ENCODE data around the gene MYOZ2. TPM values are rescaled to one million over a fixed set of nuclear protein-coding genes. Genes with fewer than 3 reads are reported as not detected.
"Not testable (repeated sequence)": the region's sequence is repeated elsewhere in the genome, so short reads cannot be mapped to it uniquely, and the experiment has no call there.

The MYOZ2 gene
- polyA plus RNA-seq, 1 donor from 2014 or later = not detected

GRCh38 chr4:119113033-119113655 is 22.5 kb upstream of the MYOZ2 start:
- Mint-ChIP-seq H3K36me3 (no peaks in the 10 kb centered on the region), H3K27me3 (peaks cover 6% of the 10 kb centered on the region), H3K9me3 (peaks cover 0 to 1% (median 0%) of the 10 kb centered on the region in 3 donors), H3K27ac (no peak overlapping the region), H3K4me3 (no peak overlapping the region), H3K4me1 (no peaks in the 10 kb centered on the region)

GRCh38 chr4:119116021-119116420 is 19.6 kb upstream of the MYOZ2 start:
- Mint-ChIP-seq H3K9me3 (peaks cover 0 to 1% (median 0%) of the 10 kb centered on the region in 3 donors), H3K27me3 (peaks cover 6% of the 10 kb centered on the region), H3K36me3 (no peaks in the 10 kb centered on the region), H3K27ac (no peak overlapping the region), H3K4me1 (no peaks in the 10 kb centered on the region), H3K4me3 (no peak overlapping the region)

DNA sequence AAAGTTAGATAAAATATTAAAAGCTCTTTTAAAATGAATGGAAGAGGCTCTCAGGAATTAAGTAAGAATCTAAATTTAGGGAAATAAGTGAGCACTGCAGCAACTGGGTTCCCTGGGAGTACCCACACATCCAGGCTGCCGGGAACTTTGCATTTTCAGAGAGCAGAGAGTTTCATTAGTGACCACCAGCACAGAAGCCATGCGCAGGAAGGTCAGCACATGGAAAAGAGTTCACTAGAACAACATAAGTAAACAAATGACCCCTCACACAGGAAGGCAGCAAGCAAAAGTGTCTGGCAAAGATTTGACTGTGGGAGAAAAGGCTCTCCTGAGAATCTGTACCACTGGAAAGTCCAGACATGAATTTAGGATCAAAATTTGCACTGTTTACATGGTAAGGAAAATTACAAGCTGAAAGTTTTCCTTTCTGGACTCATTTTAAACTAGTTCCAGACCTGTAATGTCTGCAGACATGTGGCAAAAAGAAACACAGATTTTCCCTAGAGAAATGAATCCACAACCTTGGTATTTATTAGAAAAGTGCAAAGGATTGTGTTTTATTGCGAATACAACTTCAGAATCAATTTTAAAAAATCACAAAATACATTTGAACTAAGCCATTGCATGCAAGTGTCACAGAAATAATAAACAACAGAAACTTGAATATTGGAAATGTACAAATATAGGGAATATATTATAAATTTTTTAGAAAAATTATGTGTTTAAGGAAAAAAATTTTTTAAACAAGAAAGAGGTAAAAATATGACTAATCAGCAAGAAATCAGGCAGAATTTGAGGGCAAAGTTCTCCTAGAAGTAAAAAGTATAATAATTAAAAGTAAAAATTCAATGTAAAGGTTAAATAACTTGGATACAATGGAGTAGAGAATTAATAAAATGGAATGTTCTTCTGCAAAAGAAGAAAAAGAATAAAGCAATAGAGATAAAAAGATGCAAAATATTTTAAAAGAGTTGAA is 18.4 kb upstream of the MYOZ2 start:
- no peak overlapping the region for H3K27ac Mint-ChIP-seq
- H3K36me3 Mint-ChIP-seq = no peaks in the 10 kb centered on the region

DNA sequence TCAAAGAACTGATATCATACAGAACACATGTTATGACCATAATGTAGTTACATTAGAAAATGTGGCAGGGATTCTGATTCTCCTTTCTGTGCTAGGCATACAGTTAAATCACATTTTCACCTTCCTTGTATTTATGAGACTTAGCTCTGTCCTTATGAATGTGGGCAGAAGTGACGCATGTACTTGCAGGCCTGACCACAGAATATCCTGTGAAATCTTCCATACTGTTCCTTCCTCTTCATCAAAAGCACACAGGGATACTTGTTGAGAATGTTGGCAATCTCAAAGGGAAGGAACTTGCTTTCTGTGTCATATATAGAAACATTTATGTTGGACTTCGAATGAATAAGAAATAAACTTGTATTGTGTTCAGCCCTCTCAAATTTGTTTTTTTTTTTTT is 17.2 kb upstream of the MYOZ2 start:
- H3K4me3 Mint-ChIP-seq = no peak overlapping the region

More for the DNA sequence above, 18.4 kb upstream of the MYOZ2 start:
- Mint-ChIP-seq H3K4me1 (no peaks in the 10 kb centered on the region), H3K4me3 (no peak overlapping the region), H3K27me3 (peaks cover 6% of the 10 kb centered on the region), H3K9me3 (peaks cover 0 to 1% (median 0%) of the 10 kb centered on the region in 3 donors)

DNA sequence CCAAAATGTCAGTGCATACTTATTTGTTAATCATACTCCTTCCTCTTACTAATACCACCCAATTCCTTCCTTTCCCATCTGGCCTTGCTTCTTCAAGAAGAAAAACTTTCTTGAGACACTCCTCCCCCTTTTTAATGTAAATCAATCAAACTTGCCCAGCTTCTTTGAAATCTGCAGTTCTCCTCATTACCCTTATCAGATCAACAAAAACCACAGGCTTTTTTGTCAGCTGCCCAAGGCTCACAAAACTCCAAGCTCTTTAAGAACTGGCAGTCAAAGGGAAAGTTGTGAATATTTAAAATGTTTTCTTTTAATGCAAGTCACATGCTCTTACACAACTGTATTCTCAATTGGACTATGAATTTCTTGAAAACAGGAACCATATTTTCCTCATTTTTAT is 11.3 kb upstream of the MYOZ2 start:
- H3K27ac Mint-ChIP-seq = no peak overlapping the region
- H3K36me3 Mint-ChIP-seq = no peaks in the 10 kb centered on the region

More for the DNA sequence above, 17.2 kb upstream of the MYOZ2 start:
- Mint-ChIP-seq H3K27ac (no peak overlapping the region), H3K27me3 (peaks cover 3% of the 10 kb centered on the region), H3K9me3 (peaks cover 0 to 1% (median 0%) of the 10 kb centered on the region in 3 donors), H3K36me3 (no peaks in the 10 kb centered on the region), H3K4me1 (no peaks in the 10 kb centered on the region)

DNA sequence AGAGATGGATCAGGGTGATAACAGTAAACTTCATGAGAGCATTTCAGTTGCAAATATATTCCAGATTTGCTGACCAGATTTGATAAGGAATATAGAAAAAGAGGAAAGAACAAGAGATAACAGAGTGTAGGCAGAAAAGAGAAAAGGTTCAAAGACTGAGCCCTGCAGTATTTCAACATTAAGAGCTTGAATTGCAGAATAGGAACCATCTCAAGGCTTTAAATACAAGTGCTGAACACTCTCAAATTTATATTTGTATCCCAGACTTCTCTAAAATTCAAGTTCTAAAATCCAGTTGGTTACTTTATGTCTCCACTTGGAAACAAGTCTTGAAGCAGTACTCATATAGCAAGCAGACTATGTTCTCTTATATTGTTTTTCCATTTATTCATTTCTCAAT is 9.7 kb upstream of the MYOZ2 start:
- H3K27me3 Mint-ChIP-seq = no peaks in the 10 kb centered on the region
- H3K27ac Mint-ChIP-seq = no peak overlapping the region
- H3K4me1 Mint-ChIP-seq = peaks cover 0 to 2% (median 0%) of the 10 kb centered on the region in 3 donors
- no peak overlapping the region for H3K4me3 Mint-ChIP-seq
- no peaks in the 10 kb centered on the region for H3K36me3 Mint-ChIP-seq
- no peaks in the 10 kb centered on the region for H3K9me3 Mint-ChIP-seq

More for the DNA sequence above, 11.3 kb upstream of the MYOZ2 start:
- Mint-ChIP-seq H3K4me1 (peaks cover 0 to 2% (median 0%) of the 10 kb centered on the region in 3 donors), H3K4me3 (no peak overlapping the region), H3K27me3 (no peaks in the 10 kb centered on the region), H3K9me3 (no peaks in the 10 kb centered on the region)

- no peak overlapping the region for H3K27ac Mint-ChIP-seq
- H3K27me3 Mint-ChIP-seq = peaks cover 2% of the 10 kb centered on the region
- H3K4me1 Mint-ChIP-seq = peaks cover 0 to 2% (median 0%) of the 10 kb centered on the region in 3 donors
- H3K9me3 Mint-ChIP-seq = no peaks in the 10 kb centered on the region
- H3K36me3 Mint-ChIP-seq = no peaks in the 10 kb centered on the region
- no peak overlapping the region for H3K4me3 Mint-ChIP-seq
Measured at GRCh38 chr4:119128148-119128547, 7.5 kb upstream of the MYOZ2 start.

GRCh38 chr4:119130365-119131065 is 5.1 kb upstream of the MYOZ2 start:
- Mint-ChIP-seq H3K4me1 (no peaks in the 10 kb centered on the region), H3K27ac (no peak overlapping the region), H3K36me3 (no peaks in the 10 kb centered on the region)

GRCh38 chr4:119131164-119131563 is 4.5 kb upstream of the MYOZ2 start:
- Mint-ChIP-seq H3K27ac (no peak overlapping the region), H3K9me3 (no peaks in the 10 kb centered on the region), H3K36me3 (no peaks in the 10 kb centered on the region), H3K27me3 (peaks cover 2% of the 10 kb centered on the region), H3K4me1 (no peaks in the 10 kb centered on the region), H3K4me3 (no peak overlapping the region)

More at GRCh38 chr4:119130365-119131065, 5.1 kb upstream of the MYOZ2 start:
- H3K4me3 Mint-ChIP-seq = no peak overlapping the region
- H3K9me3 Mint-ChIP-seq = no peaks in the 10 kb centered on the region
- peaks cover 2% of the 10 kb centered on the region for H3K27me3 Mint-ChIP-seq

- H3K4me3 Mint-ChIP-seq = no peak overlapping the region
- H3K4me1 Mint-ChIP-seq = peaks cover 0 to 2% (median 0%) of the 10 kb centered on the region in 3 donors
- H3K36me3 Mint-ChIP-seq = no peaks in the 10 kb centered on the region
- H3K27me3 Mint-ChIP-seq = peaks cover 2% of the 10 kb centered on the region
- H3K27ac Mint-ChIP-seq = no peak overlapping the region
- H3K9me3 Mint-ChIP-seq = no peaks in the 10 kb centered on the region
Measured at GRCh38 chr4:119132306-119132705, 3.3 kb upstream of the MYOZ2 start.

DNA sequence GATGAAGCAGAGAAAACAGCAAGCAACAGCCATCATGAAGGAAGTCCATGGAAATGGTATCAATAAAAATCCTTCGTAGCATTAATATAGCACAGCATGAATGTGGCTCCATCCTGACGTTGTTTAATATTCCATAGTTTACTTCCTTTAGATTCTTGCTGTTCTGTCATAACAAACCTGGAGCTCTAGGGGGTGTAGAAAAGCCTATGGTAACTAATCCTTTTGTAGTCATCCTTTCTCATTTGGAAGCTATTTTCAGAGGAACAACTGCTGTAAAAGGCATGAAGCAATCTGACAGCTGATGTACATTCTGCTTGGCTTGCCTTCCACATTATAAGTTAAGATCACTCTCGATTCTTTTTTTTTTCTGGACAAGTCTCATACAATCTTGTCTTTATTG is 914 bp downstream of the MYOZ2 start:
- H3K36me3 Mint-ChIP-seq = no peaks in the 10 kb centered on the region
- H3K9me3 Mint-ChIP-seq = no peaks in the 10 kb centered on the region
- H3K4me3 Mint-ChIP-seq = no peak overlapping the region
- H3K27me3 Mint-ChIP-seq = peaks cover 2% of the 10 kb centered on the region
- H3K4me1 Mint-ChIP-seq = peaks cover 17 to 27% (median 22%) of the 10 kb centered on the region in 3 donors
- no peak overlapping the region for H3K27ac Mint-ChIP-seq

GRCh38 chr4:119138046-119138445 is 2.4 kb downstream of the MYOZ2 start:
- no peak overlapping the region for H3K27ac Mint-ChIP-seq
- no peaks in the 10 kb centered on the region for H3K36me3 Mint-ChIP-seq
- H3K4me1 Mint-ChIP-seq = peaks cover 20 to 32% (median 22%) of the 10 kb centered on the region in 3 donors
- H3K9me3 Mint-ChIP-seq = no peaks in the 10 kb centered on the region
- no peak overlapping the region for H3K4me3 Mint-ChIP-seq
- no peaks in the 10 kb centered on the region for H3K27me3 Mint-ChIP-seq

- H3K36me3 Mint-ChIP-seq = no peaks in the 10 kb centered on the region
- H3K9me3 Mint-ChIP-seq = no peaks in the 10 kb centered on the region
- H3K4me1 Mint-ChIP-seq = peaks cover 21 to 37% (median 22%) of the 10 kb centered on the region in 3 donors
Measured at GRCh38 chr4:119139311-119139710, 3.7 kb downstream of the MYOZ2 start.

DNA sequence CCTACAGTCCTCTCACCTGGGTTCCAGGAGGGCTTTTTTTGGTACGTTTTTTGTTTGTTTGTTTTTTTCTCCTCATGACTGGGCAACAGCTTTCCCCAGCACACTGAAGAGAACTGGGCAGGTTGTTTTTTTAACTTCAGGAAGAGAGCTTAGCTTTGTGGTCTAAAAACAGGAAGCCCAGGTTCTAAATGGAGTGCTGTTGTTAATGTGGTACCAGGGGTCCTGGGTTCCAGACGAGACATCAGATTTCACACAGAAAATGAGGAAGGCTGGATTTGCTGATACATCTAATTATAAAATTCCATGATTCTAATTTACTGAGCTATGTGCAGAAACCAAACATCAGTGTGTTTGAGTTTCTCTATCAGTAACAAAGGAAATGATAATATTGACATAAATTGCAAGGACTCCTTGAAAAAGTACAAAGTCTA is 4.2 kb downstream of the MYOZ2 start:
- Mint-ChIP-seq H3K4me1 (peaks cover 22 to 42% (median 24%) of the 10 kb centered on the region in 3 donors), H3K27me3 (no peaks in the 10 kb centered on the region), H3K9me3 (no peaks in the 10 kb centered on the region)

More at GRCh38 chr4:119139311-119139710, 3.7 kb downstream of the MYOZ2 start:
- Mint-ChIP-seq H3K27ac (peak overlapping the region; percentile 6 to 84 (median 48)), H3K4me3 (peak overlapping the region; percentile 21 to 88 (median 68)), H3K27me3 (no peaks in the 10 kb centered on the region)

GRCh38 chr4:119141283-119141682 is 5.7 kb downstream of the MYOZ2 start:
- not testable (repeated sequence) for H3K36me3 Mint-ChIP-seq, H3K9me3 Mint-ChIP-seq, H3K4me3 Mint-ChIP-seq, H3K27me3 Mint-ChIP-seq
- Mint-ChIP-seq H3K27ac (peak overlapping the region in 1 of 3 donors; percentile 44), H3K4me1 (peaks cover 22 to 44% (median 28%) of the 10 kb centered on the region in 3 donors)

More for the DNA sequence above, 4.2 kb downstream of the MYOZ2 start:
- H3K4me3 Mint-ChIP-seq = peak overlapping the region; percentile 21 to 88 (median 68)
- peak overlapping the region in 2 of 3 donors; percentile 48 to 84 for H3K27ac Mint-ChIP-seq
- no peaks in the 10 kb centered on the region for H3K36me3 Mint-ChIP-seq
